GM12864 (cell line): ENCODE data around the gene NELL1.

Experiments
- DNase-seq: peaks from one replicate; pipeline ENCODE4 v3.0.0-alpha.2; 2011; ENCODE audit warnings: low read depth
- H3K4me3 ChIP-seq: 2 replicates; pipeline ENCODE4 v1.5.1; 2011; ENCODE audit warnings: mild to moderate bottlenecking, low read depth, low read length, control low read depth
- TF ChIP-seq, protein P1 (sequence below): IDR thresholded peaks from 2 replicates; pipeline ENCODE4 v1.5.1; 2011; ENCODE audit warnings: low read depth, mild to moderate bottlenecking, moderate library complexity, low read length, control low read depth, inconsistent platforms; ENCODE audit errors: missing control alignments

Gene NELL1

DNA sequence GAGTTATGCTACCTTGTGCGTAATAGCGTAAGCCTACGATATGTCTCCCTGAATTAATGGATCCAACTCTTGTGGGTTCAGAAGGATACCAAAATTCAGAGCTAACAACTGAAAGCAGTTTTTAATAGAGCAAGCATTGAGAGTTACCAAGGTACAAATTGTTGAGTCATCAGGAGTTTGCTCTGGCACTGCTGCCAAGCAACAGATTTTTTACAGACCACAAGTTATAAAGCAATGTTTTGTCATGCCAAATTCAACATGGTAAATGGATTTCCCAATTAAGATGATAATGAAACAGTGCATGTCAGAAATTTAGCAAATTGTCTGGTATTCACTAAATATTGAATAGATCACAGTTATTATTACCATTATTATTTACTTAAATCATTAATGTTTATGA lies 295.6 kb downstream of the NELL1 start:
- TF ChIP-seq, protein P1, sequence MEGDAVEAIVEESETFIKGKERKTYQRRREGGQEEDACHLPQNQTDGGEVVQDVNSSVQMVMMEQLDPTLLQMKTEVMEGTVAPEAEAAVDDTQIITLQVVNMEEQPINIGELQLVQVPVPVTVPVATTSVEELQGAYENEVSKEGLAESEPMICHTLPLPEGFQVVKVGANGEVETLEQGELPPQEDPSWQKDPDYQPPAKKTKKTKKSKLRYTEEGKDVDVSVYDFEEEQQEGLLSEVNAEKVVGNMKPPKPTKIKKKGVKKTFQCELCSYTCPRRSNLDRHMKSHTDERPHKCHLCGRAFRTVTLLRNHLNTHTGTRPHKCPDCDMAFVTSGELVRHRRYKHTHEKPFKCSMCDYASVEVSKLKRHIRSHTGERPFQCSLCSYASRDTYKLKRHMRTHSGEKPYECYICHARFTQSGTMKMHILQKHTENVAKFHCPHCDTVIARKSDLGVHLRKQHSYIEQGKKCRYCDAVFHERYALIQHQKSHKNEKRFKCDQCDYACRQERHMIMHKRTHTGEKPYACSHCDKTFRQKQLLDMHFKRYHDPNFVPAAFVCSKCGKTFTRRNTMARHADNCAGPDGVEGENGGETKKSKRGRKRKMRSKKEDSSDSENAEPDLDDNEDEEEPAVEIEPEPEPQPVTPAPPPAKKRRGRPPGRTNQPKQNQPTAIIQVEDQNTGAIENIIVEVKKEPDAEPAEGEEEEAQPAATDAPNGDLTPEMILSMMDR, result no peak
- no peak overlapping the region for H3K4me3 ChIP-seq
- no peak for DNase-seq

GRCh38 chr11:20966489-20966888 lies 297.1 kb downstream of the NELL1 start:
- DNase-seq, result no peak

DNA sequence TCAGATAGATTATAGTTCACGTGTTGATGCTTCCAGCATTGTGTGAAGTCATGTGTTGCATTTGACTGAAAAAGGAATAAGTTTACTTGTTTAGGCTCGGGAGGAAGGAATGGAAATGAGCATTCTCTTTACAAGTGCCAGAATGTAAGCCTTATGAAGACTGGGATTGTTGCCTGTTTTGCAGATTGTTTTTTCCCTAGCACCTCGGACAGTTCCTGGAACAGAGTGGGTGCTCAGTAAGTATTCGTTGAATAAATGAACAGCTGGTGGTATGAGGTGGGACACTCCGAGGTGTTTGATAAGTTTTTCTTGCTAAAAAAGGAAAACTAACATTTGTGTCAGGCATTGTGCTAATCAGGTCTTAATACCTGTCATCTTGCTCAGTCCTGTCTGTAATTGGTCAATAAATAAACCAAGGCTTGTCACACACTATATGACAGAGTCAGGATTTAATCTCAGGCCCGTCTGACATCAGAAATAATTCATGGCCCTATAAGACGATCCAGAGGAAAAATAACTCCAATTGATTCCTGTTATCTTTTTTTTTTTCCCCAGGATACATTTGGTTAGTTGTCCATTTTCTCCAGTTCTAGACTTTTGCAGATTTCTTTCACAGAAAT lies 304.7 kb downstream of the NELL1 start:
- TF ChIP-seq, protein P1, result no peak
- H3K4me3 ChIP-seq, result no peak overlapping the region
- no peak for DNase-seq

More at GRCh38 chr11:20966489-20966888, 297.1 kb downstream of the NELL1 start:
- TF ChIP-seq, protein P1, result no peak
- H3K4me3 ChIP-seq, result no peak overlapping the region

GRCh38 chr11:20980736-20981135 lies 311.4 kb downstream of the NELL1 start:
- TF ChIP-seq, protein P1, result no peak

DNA sequence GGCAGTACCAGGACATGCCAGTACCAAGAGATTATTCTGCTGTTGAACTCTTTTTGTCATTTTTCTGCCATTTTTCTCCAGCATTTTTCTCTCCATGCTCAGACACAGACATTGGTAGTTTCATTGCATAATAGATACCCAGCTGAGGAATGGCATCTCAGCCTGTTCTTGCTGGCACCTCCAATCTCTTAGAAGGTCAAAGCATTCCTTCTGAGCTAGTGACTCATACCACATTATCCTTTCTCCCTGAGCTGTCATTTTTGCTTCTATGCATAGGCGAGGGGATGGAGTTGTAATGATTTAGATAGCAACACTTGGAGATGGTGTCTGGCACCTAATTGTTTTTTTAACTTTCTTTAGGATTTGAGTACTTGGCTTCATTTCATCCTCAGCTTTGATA lies 321.1 kb downstream of the NELL1 start:
- TF ChIP-seq, protein P1, result no peak
- no peak for DNase-seq
- H3K4me3 ChIP-seq, result no peak overlapping the region

More at GRCh38 chr11:20980736-20981135, 311.4 kb downstream of the NELL1 start:
- DNase-seq, result no peak
- H3K4me3 ChIP-seq, result no peak overlapping the region

GRCh38 chr11:20991471-20991870 lies 322.1 kb downstream of the NELL1 start:
- TF ChIP-seq, protein P1, result no peak
- no peak for DNase-seq
- H3K4me3 ChIP-seq, result no peak overlapping the region

GRCh38 chr11:21007297-21007696 lies 337.9 kb downstream of the NELL1 start:
- H3K4me3 ChIP-seq, result no peak overlapping the region
- DNase-seq, result no peak
- TF ChIP-seq, protein P1, result no peak
